Measurements from ENCODE around the gene ADGRG3. TPM values are rescaled to one million over a fixed set of nuclear protein-coding genes. Genes with fewer than 3 reads are reported as not detected.

ADGRG3 gene
- total RNA-seq, 1 donor from 2014 or later: not detected

- Mint-ChIP-seq H3K4me1 (ENCODE audit: low read depth) (peaks cover 4% of the 10 kb centered on the region), H3K27me3 (ENCODE audit: low read depth) (peaks cover 17% of the 10 kb centered on the region), H3K27ac (ENCODE audit: unreplicated experiment) (no peak overlapping the region), H3K36me3 (ENCODE audit: low read depth) (no peaks in the 10 kb centered on the region), H3K9me3 (ENCODE audit: low read depth) (no peaks in the 10 kb centered on the region), H3K4me3 (ENCODE audit: unreplicated experiment) (no peak overlapping the region)
- no peak for TF ChIP-seq CTCF (IDR thresholded peaks at IDR 0.05)
- DNase-seq (ENCODE audit: low spot score): no peak
Observed at GRCh38 chr16:57672416-57672815, 4.3 kb downstream of the ADGRG3 start.

GRCh38 chr16:57672824-57673223 lies 4.7 kb downstream of the ADGRG3 start:
- no peak for DNase-seq (ENCODE audit: low spot score)
- Mint-ChIP-seq H3K36me3 (ENCODE audit: low read depth) (no peaks in the 10 kb centered on the region), H3K27me3 (ENCODE audit: low read depth) (peaks cover 17% of the 10 kb centered on the region)

GRCh38 chr16:57675741-57676551 lies 7.8 kb downstream of the ADGRG3 start:
- Mint-ChIP-seq H3K36me3 (ENCODE audit: low read depth) (no peaks in the 10 kb centered on the region), H3K4me3 (ENCODE audit: unreplicated experiment) (no peak overlapping the region), H3K9me3 (ENCODE audit: low read depth) (no peaks in the 10 kb centered on the region), H3K27me3 (ENCODE audit: low read depth) (peaks cover 14% of the 10 kb centered on the region), H3K4me1 (ENCODE audit: low read depth) (peaks cover 8% of the 10 kb centered on the region), H3K27ac (ENCODE audit: unreplicated experiment) (no peak overlapping the region)
- TF ChIP-seq CTCF (IDR thresholded peaks at IDR 0.05): no peak
- DNase-seq (ENCODE audit: low spot score): no peak

More at GRCh38 chr16:57672824-57673223, 4.7 kb downstream of the ADGRG3 start:
- TF ChIP-seq CTCF (IDR thresholded peaks at IDR 0.05): no peak
- Mint-ChIP-seq H3K9me3 (ENCODE audit: low read depth) (no peaks in the 10 kb centered on the region), H3K4me3 (ENCODE audit: unreplicated experiment) (no peak overlapping the region), H3K4me1 (ENCODE audit: low read depth) (peaks cover 8% of the 10 kb centered on the region), H3K27ac (ENCODE audit: unreplicated experiment) (no peak overlapping the region)

GRCh38 chr16:57676553-57677085 lies 8.5 kb downstream of the ADGRG3 start:
- DNase-seq (ENCODE audit: low spot score): no peak
- TF ChIP-seq CTCF (IDR thresholded peaks at IDR 0.05): no peak
- Mint-ChIP-seq H3K4me3 (ENCODE audit: unreplicated experiment) (no peak overlapping the region), H3K36me3 (ENCODE audit: low read depth) (no peaks in the 10 kb centered on the region), H3K27me3 (ENCODE audit: low read depth) (peaks cover 14% of the 10 kb centered on the region), H3K27ac (ENCODE audit: unreplicated experiment) (no peak overlapping the region), H3K4me1 (ENCODE audit: low read depth) (peaks cover 8% of the 10 kb centered on the region), H3K9me3 (ENCODE audit: low read depth) (no peaks in the 10 kb centered on the region)

- no peak overlapping the region for H3K4me3 Mint-ChIP-seq (ENCODE audit: unreplicated experiment)
- H3K36me3 Mint-ChIP-seq (ENCODE audit: low read depth): no peaks in the 10 kb centered on the region
- H3K9me3 Mint-ChIP-seq (ENCODE audit: low read depth): no peaks in the 10 kb centered on the region
- no peak for TF ChIP-seq CTCF (IDR thresholded peaks at IDR 0.05)
- H3K27me3 Mint-ChIP-seq (ENCODE audit: low read depth): peaks cover 14% of the 10 kb centered on the region
- no peak overlapping the region for H3K27ac Mint-ChIP-seq (ENCODE audit: unreplicated experiment)
- H3K4me1 Mint-ChIP-seq (ENCODE audit: low read depth): peaks cover 8% of the 10 kb centered on the region
- DNase-seq (ENCODE audit: low spot score): no peak
Observed at GRCh38 chr16:57677622-57678369, 9.7 kb downstream of the ADGRG3 start.
